Natural killer cell (primary cell): ENCODE data around the gene ASB1. TPM values are rescaled to one million over a fixed set of nuclear protein-coding genes. Genes with fewer than 3 reads are reported as not detected.

Source experiments
- ATAC-seq, 3 donors: fragments of 150-1000 bp in 2 of 3; fragments of 200-7000 bp in 1 of 3; cut with Tn5 transposase; 1 replicate in 1 of 3; 2 replicates in 2 of 3; pipeline ENCODE4 v1.10.0; 2021; ENCODE audit warnings: mild to moderate bottlenecking in 2 of 3, moderate library complexity in 2 of 3
- DNase-seq, 2 donors: peaks; one replicate each; pipeline versions ENCODE4 v3.0.0 to v3.0.0-alpha.2; 2013 to 2021; ENCODE audit warnings: mixed read lengths in 1 of 2
- H3K27ac ChIP-seq: one replicate; pipeline ENCODE4 v1.5.1; 2013; ENCODE audit warnings: mild to moderate bottlenecking, low read length
- H3K27me3 ChIP-seq: one replicate; pipeline ENCODE4 v1.6.1; 2013; ENCODE audit warnings: low read length; ENCODE audit not compliant: control insufficient read depth, insufficient read depth
- H3K36me3 ChIP-seq: one replicate; pipeline ENCODE4 v1.6.1; 2013; ENCODE audit warnings: low read length; ENCODE audit not compliant: control insufficient read depth, insufficient read depth
- H3K4me1 ChIP-seq: one replicate; pipeline ENCODE4 v1.6.1; 2013; ENCODE audit warnings: low read length; ENCODE audit not compliant: control insufficient read depth, insufficient read depth
- H3K4me3 ChIP-seq: one replicate; pipeline ENCODE4 v1.5.1; 2013; ENCODE audit warnings: low read length
- H3K9me3 ChIP-seq: one replicate; pipeline ENCODE4 v1.6.1; 2013; ENCODE audit warnings: low read length; ENCODE audit not compliant: control insufficient read depth, insufficient read depth
- H3K27ac Mint-ChIP-seq, 2 donors: one replicate each; pipeline ENCODE4 v1.8.0; 2022; ENCODE audit warnings: mild to moderate bottlenecking in 2 of 2, mixed read lengths in 2 of 2, moderate library complexity in 1 of 2
- H3K27me3 Mint-ChIP-seq, 2 donors: one replicate each; pipeline ENCODE4 v1.8.0; 2022; ENCODE audit warnings: low read depth in 2 of 2, mixed read lengths in 2 of 2
- H3K36me3 Mint-ChIP-seq: one replicate; pipeline ENCODE4 v1.8.0; 2022; ENCODE audit warnings: mixed read lengths
- H3K4me1 Mint-ChIP-seq, 2 donors: one replicate each; pipeline ENCODE4 v1.8.0; 2022; ENCODE audit warnings: mixed read lengths in 2 of 2
- H3K4me3 Mint-ChIP-seq: one replicate; pipeline ENCODE4 v1.8.0; 2022; ENCODE audit warnings: mild to moderate bottlenecking, moderate library complexity, mixed read lengths
- H3K9me3 Mint-ChIP-seq, 2 donors: one replicate each; pipeline ENCODE4 v1.8.0; 2022; ENCODE audit warnings: mixed read lengths in 2 of 2
- WGBS: methylation state at CpG from one replicate; pipeline ENCODE4 v1.1.7; 2013; ENCODE audit warnings: missing lambda C conversion rate; ENCODE audit not compliant: insufficient coverage; 5-methylcytosine and 5-hydroxymethylcytosine counted together
- intact Hi-C: fragments of 100-400 bp; cut with micrococcal nuclease; formaldehyde crosslinking; loops from one replicate; pipeline ENCODE4 v1.14.2; 2022
- total RNA-seq, 4 donors: library from RNA; stranded (reverse); fragments of 120-200 nt in 1 of 4; gene quantifications; one replicate each; pipeline versions ENCODE4 v1.2.3 to v1.2.4, GENCODE V29; 2013 to 2022
- TF ChIP-seq, protein P1 (sequence below): fragments of 200-600 bp; IDR thresholded peaks from one replicate; pipeline ENCODE4 v1.8.0; 2022; ENCODE audit warnings: antibody characterized with exemption

ASB1 gene
- total RNA-seq, 3 donors from 2014 or later (not counting 1 experiment from before 2014, with no cell fraction given) = 38.3 to 47.5 (median 38.9) TPM

DNA sequence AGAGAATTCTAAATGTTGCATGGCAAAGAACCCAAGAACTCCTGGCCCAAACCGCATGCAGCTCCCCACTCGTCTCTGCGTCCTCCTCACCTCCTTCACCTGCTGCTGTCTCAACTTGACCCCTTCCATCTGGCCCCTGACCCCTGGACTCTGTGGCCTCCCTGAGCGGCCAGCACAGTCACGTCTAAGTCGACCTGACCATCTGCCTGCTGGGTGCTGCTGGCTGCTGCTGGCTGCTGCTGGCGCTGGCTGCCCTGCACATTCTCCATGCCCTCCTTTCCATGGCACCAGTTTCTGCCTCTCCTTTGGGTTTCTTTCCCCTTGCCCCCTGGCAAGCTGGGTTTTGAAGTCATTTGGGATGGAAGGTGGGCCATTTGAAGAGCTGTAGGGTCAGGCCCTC lies 30.1 kb upstream of the ASB1 start:
- H3K36me3 ChIP-seq = no peaks in the 10 kb centered on the region
- H3K4me1 Mint-ChIP-seq = no peaks in the 10 kb centered on the region
- intact Hi-C loops = no loop called here
- H3K9me3 ChIP-seq = no peaks in the 10 kb centered on the region
- H3K27ac ChIP-seq = no peak overlapping the region
- no peaks in the 10 kb centered on the region for H3K9me3 Mint-ChIP-seq
- no peaks in the 10 kb centered on the region for H3K27me3 ChIP-seq
- no peaks in the 10 kb centered on the region for H3K4me1 ChIP-seq
- WGBS = 98% methylated on average over 7 of the region's 7 CpGs
- H3K27ac Mint-ChIP-seq = no peak overlapping the region
- TF ChIP-seq, protein P1, sequence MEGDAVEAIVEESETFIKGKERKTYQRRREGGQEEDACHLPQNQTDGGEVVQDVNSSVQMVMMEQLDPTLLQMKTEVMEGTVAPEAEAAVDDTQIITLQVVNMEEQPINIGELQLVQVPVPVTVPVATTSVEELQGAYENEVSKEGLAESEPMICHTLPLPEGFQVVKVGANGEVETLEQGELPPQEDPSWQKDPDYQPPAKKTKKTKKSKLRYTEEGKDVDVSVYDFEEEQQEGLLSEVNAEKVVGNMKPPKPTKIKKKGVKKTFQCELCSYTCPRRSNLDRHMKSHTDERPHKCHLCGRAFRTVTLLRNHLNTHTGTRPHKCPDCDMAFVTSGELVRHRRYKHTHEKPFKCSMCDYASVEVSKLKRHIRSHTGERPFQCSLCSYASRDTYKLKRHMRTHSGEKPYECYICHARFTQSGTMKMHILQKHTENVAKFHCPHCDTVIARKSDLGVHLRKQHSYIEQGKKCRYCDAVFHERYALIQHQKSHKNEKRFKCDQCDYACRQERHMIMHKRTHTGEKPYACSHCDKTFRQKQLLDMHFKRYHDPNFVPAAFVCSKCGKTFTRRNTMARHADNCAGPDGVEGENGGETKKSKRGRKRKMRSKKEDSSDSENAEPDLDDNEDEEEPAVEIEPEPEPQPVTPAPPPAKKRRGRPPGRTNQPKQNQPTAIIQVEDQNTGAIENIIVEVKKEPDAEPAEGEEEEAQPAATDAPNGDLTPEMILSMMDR = no peak
- no peak overlapping the region for H3K4me3 Mint-ChIP-seq
- no peaks in the 10 kb centered on the region for H3K27me3 Mint-ChIP-seq
- no peaks in the 10 kb centered on the region for H3K36me3 Mint-ChIP-seq
- H3K4me3 ChIP-seq = no peak overlapping the region
- ATAC-seq = no peak
- DNase-seq = no peak

DNA sequence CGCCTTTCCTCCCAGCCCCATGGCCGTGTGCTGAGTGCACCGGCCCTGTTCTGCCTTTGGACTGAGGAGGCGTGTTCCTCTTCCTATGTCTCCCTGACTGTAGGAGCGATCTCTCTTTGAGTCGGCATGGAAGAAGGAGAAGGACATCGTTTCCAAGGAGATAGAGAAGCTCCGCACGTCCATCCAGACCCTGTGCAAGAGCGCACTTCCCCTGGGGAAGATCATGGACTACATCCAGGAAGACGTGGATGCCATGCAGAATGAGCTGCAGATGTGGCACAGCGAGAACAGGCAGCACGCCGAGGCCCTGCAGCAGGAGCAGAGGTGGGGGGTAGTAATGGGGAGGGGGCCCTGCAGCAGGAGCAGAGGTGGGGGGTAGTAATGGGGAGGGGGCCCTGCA lies 29.4 kb upstream of the ASB1 start:
- H3K27ac Mint-ChIP-seq = no peak overlapping the region
- no peaks in the 10 kb centered on the region for H3K4me1 ChIP-seq
- H3K4me3 Mint-ChIP-seq = no peak overlapping the region
- no peaks in the 10 kb centered on the region for H3K27me3 Mint-ChIP-seq
- no peak overlapping the region for H3K27ac ChIP-seq
- WGBS = 97% methylated on average over 11 of the region's 14 CpGs
- TF ChIP-seq, protein P1 = no peak
- no peaks in the 10 kb centered on the region for H3K36me3 ChIP-seq
- no peaks in the 10 kb centered on the region for H3K9me3 Mint-ChIP-seq
- H3K36me3 Mint-ChIP-seq = no peaks in the 10 kb centered on the region
- H3K27me3 ChIP-seq = no peaks in the 10 kb centered on the region
- no peaks in the 10 kb centered on the region for H3K9me3 ChIP-seq
- no peak overlapping the region for H3K4me3 ChIP-seq
- H3K4me1 Mint-ChIP-seq = no peaks in the 10 kb centered on the region
- DNase-seq (no peak), ATAC-seq (no peak)
- intact Hi-C loops = no loop called here

DNA sequence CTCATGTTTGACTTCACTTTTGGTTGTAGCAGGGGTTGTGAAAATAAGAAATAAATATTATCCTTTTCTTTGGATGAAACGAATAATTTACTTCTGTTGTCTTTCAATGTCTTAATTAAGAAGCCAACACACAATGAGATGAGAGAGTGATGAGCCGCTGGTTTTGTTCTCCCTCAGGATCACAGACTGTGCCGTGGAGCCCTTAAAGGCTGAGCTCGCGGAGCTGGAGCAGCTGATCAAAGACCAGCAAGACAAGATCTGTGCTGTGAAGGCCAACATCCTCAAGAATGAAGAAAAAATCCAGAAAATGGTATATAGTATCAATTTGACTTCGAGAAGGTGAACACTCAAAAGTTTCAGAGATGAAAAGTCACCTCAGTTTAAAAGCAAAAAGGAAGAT lies 28.1 kb upstream of the ASB1 start:
- H3K27ac Mint-ChIP-seq = no peak overlapping the region
- H3K4me1 Mint-ChIP-seq = no peaks in the 10 kb centered on the region

DNA sequence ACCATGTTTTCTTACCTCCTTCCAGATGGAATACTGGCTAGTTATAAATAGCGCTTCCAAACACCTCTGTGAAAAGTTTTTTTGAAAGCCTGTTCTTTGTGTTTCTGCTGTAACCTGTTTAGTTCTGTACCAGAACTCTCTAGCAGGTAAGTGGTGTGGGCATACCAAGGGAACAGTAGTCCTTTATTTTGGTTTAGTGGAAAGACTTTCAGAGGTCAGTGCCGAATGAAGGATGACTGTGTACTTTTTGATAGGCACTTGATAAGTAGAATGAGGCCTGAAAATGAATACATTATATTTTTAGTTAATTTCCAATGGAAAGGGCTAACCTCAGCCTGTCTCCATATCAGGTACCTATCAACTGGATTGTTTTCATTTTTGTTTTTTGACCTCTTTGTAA lies 27.6 kb upstream of the ASB1 start:
- no peak overlapping the region for H3K4me3 ChIP-seq
- no peak for DNase-seq
- TF ChIP-seq, protein P1 = no peak
- Mint-ChIP-seq H3K27me3 (no peaks in the 10 kb centered on the region), H3K4me3 (no peak overlapping the region), H3K9me3 (no peaks in the 10 kb centered on the region), H3K4me1 (no peaks in the 10 kb centered on the region), H3K27ac (no peak overlapping the region), H3K36me3 (no peaks in the 10 kb centered on the region)
- no peaks in the 10 kb centered on the region for H3K27me3 ChIP-seq
- no peaks in the 10 kb centered on the region for H3K4me1 ChIP-seq
- 86% methylated on average over 2 of the region's 2 CpGs for WGBS
- H3K27ac ChIP-seq = no peak overlapping the region
- intact Hi-C loops = no loop called here
- no peaks in the 10 kb centered on the region for H3K36me3 ChIP-seq
- no peaks in the 10 kb centered on the region for H3K9me3 ChIP-seq
- ATAC-seq = no peak

More for the DNA sequence above, 28.1 kb upstream of the ASB1 start:
- Mint-ChIP-seq H3K36me3 (no peaks in the 10 kb centered on the region), H3K27me3 (no peaks in the 10 kb centered on the region), H3K4me3 (no peak overlapping the region), H3K9me3 (no peaks in the 10 kb centered on the region)
- Histone ChIP-seq H3K27ac (no peak overlapping the region), H3K9me3 (no peaks in the 10 kb centered on the region), H3K36me3 (no peaks in the 10 kb centered on the region), H3K4me1 (no peaks in the 10 kb centered on the region), H3K27me3 (no peaks in the 10 kb centered on the region), H3K4me3 (no peak overlapping the region)
- ATAC-seq (no peak), DNase-seq (no peak)
- intact Hi-C loops = no loop called here
- TF ChIP-seq, protein P1 = no peak
- WGBS = 96% methylated on average over 5 of the region's 6 CpGs
